ENCODE measurements around the gene RPRD2.
A peak's percentile ranks its signal among the peaks of the same experiment; 100 is the strongest.

- TF ChIP-seq POLR2A (IDR thresholded peaks at IDR 0.05; ENCODE audit: low read depth, low read length): no peak
- TF ChIP-seq, protein P1, sequence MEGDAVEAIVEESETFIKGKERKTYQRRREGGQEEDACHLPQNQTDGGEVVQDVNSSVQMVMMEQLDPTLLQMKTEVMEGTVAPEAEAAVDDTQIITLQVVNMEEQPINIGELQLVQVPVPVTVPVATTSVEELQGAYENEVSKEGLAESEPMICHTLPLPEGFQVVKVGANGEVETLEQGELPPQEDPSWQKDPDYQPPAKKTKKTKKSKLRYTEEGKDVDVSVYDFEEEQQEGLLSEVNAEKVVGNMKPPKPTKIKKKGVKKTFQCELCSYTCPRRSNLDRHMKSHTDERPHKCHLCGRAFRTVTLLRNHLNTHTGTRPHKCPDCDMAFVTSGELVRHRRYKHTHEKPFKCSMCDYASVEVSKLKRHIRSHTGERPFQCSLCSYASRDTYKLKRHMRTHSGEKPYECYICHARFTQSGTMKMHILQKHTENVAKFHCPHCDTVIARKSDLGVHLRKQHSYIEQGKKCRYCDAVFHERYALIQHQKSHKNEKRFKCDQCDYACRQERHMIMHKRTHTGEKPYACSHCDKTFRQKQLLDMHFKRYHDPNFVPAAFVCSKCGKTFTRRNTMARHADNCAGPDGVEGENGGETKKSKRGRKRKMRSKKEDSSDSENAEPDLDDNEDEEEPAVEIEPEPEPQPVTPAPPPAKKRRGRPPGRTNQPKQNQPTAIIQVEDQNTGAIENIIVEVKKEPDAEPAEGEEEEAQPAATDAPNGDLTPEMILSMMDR (conservative IDR thresholded peaks at IDR 0.05; ENCODE audit: low read depth, low read length): no peak
- no peak for TF ChIP-seq CEBPB (IDR thresholded peaks at IDR 0.05; ENCODE audit: low read depth, low read length)
- TF ChIP-seq RAD21 (IDR thresholded peaks at IDR 0.05; ENCODE audit: low read length): no peak
- TF ChIP-seq MAFK (IDR thresholded peaks at IDR 0.05; ENCODE audit: low read depth, low read length): peak; percentile 72
- TF ChIP-seq BHLHE40 (IDR thresholded peaks at IDR 0.05; ENCODE audit: low read depth, low read length): no peak
- no peak for TF ChIP-seq USF2 (IDR thresholded peaks at IDR 0.05; ENCODE audit: low read depth, low read length)
- no peak for TF ChIP-seq FOS (IDR thresholded peaks at IDR 0.05; ENCODE audit: low read depth, low read length)
- no peak for TF ChIP-seq CHD1 (IDR thresholded peaks at IDR 0.05; ENCODE audit: low read depth, low read length)
These were observed 58.6 kb downstream of the RPRD2 start for GRCh38 chr1:150422541-150422940.

Measured in IMR-90 (cell line).